Adrenal gland (tissue), 12 donors: ENCODE measurements around the gene HAUS3. TPM values are rescaled to one million over a fixed set of nuclear protein-coding genes. Genes with fewer than 3 reads are reported as not detected.
A peak's percentile ranks its signal among the peaks of the same experiment; 100 is the strongest.

Experiments used
- DNase-seq, 7 donors: peaks; one replicate each; pipeline ENCODE4 v3.0.0-alpha.2; 2019 to 2020
- H3K27ac ChIP-seq, 5 donors: fragments of 200-600 bp; sonication (generic) in 4 of 5; 1 replicate in 3 of 5; 2 replicates in 2 of 5; pipeline versions ENCODE4 v1.5.1 to v1.8.0; 2016 to 2020; ENCODE audit warnings: mild to moderate bottlenecking in 1 of 5
- H3K27me3 ChIP-seq: fragments of 200-600 bp; 2 replicates; pipeline ENCODE4 v1.8.0; 2021
- H3K36me3 ChIP-seq, 2 donors: fragments of 200-600 bp; replicated peaks in 1 of 2; 1 replicate in 1 of 2; 2 replicates in 1 of 2; pipeline versions ENCODE4 v1.5.1 to v1.8.0; 2018 to 2022
- H3K4me1 ChIP-seq, 2 donors: fragments of 200-600 bp; replicated peaks in 1 of 2; 1 replicate in 1 of 2; 2 replicates in 1 of 2; pipeline versions ENCODE4 v1.5.1 to v1.8.0; 2018 to 2021
- H3K4me3 ChIP-seq, 4 donors: fragments of 200-600 bp; sonication (generic) in 3 of 4; one replicate each; pipeline ENCODE4 v1.5.1; 2016 to 2018
- H3K9me3 ChIP-seq, 3 donors: fragments of 200-600 bp; sonication (generic) in 1 of 3; replicated peaks in 1 of 3; 1 replicate in 2 of 3; 2 replicates in 1 of 3; pipeline versions ENCODE4 v1.5.1 to v1.8.0; 2016 to 2021
- POLR2A ChIP-seq, 2 donors: fragments of 450-650 bp; IDR thresholded peaks; one replicate each; pipeline ENCODE4 v1.6.1; 2017; ENCODE audit warnings: antibody characterized with exemption in 2 of 2, mild to moderate bottlenecking in 2 of 2, moderate library complexity in 1 of 2
- WGBS, 4 donors: extraction: QIAGEN DNeasy Blood & Tissue Kit in 2 of 4; methylation state at CpG; one replicate each; pipeline versions ENCODE4 v1.1.5 to v1.1.7; 2013 to 2017; 5-methylcytosine and 5-hydroxymethylcytosine counted together
- intact Hi-C, 2 donors: fragments of 100-400 bp; cut with DNase I; formaldehyde crosslinking; loops; one replicate each; pipeline versions ENCODE4 v1.14.1 to v1.15.0; 2022 to 2023
- polyA plus RNA-seq, 3 donors: library from polyadenylated mRNA; stranded (reverse); fragments of 200-250 nt in 2 of 3; fragments of 350-450 nt in 1 of 3; fragmentation: Illumina TruSeq in 1 of 3; extraction: RNeasy Lipid Tissue Mini Kit (QIAGEN cat#74804) in 1 of 3; gene quantifications; one replicate each; pipeline ENCODE4 v1.2.3, GENCODE V29; 2013 to 2014
- total RNA-seq, 9 donors: library from RNA; depleted of rRNA in 4 of 9; stranded (reverse); fragments of >200 nt in 4 of 9; fragments of 120-200 nt in 1 of 9; fragmentation: NEBNext Ultra II Directional in 1 of 9; extraction: Animal tissue kit (Norgen Biotek cat#: 25700) in 1 of 9; gene quantifications; one replicate each; pipeline versions ENCODE4 v1.1.0 to v1.2.4, GENCODE V29; 2013 to 2023
- TF ChIP-seq, protein P1 (sequence below), 6 experiments: fragments of 450-650 bp in 4 of 6; fragments of 200-600 bp in 2 of 6; sonication (generic) in 1 of 6; IDR thresholded peaks; 1 replicate in 5 of 6; 2 replicates in 1 of 6; pipeline versions ENCODE4 v1.5.1 to v1.8.0; 2016 to 2021; ENCODE audit warnings: antibody characterized with exemption in 6 of 6, mild to moderate bottlenecking in 2 of 6, moderate library complexity in 1 of 6
- donor health status: healthy with polysubstance abuse.
- donor health status: Bipolar disorder and iron deficiency.
- donor health status: DM: yes; HTN: yes; CAD: no.
- donor health status: DM: no; HTN: no; CAD: no.
- donor health status: DM: no; HTN: no; CAD: no.
- donor health status: DM: yes; HTN: yes; CAD: no.

The HAUS3 gene
- total and polyA plus RNA-seq, 12 donors, result 8.3 to 19.1 (median 13.1) TPM

DNA sequence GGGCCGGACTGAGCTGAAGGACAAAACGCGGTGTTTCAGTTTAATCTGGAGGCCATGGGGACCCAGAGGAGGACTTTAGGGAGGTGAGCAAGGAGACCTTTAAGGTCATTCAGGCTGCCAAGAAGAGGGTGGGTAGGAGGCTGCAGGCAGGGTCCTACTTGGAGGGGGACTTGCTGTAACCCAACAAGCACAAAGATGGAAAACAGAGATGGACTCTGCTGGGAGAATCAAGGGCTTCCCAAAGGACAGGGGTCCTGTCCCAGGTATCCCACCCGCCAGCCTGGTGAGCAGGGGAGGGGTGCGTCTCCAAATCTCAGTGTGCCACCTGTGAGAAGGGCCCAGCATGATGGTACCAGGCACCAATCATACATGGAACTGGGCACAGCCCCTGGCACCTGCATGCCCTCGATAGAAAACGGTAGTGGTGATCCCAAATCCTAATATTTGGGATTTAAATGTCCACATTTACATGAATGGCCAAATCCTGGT, 3.9 kb upstream of the HAUS3 start:
- Histone ChIP-seq H3K27me3 (no peaks in the 10 kb centered on the region), H3K4me3 (no peak overlapping the region), H3K36me3 (peaks cover 0 to 35% of the 10 kb centered on the region in 2 donors), H3K27ac (peak overlapping the region in 3 of 5 donors; percentile 8 to 44 (median 38)), H3K4me1 (peaks cover 4 to 35% of the 10 kb centered on the region in 2 donors), H3K9me3 (no peaks in the 10 kb centered on the region)
- 68 to 78% (median 75%) methylated on average over 7 of the region's 7 CpGs for WGBS, 4 donors
- DNase-seq, result no peak
- no peak for TF ChIP-seq POLR2A (IDR thresholded peaks at IDR 0.05)
- TF ChIP-seq, protein P1, sequence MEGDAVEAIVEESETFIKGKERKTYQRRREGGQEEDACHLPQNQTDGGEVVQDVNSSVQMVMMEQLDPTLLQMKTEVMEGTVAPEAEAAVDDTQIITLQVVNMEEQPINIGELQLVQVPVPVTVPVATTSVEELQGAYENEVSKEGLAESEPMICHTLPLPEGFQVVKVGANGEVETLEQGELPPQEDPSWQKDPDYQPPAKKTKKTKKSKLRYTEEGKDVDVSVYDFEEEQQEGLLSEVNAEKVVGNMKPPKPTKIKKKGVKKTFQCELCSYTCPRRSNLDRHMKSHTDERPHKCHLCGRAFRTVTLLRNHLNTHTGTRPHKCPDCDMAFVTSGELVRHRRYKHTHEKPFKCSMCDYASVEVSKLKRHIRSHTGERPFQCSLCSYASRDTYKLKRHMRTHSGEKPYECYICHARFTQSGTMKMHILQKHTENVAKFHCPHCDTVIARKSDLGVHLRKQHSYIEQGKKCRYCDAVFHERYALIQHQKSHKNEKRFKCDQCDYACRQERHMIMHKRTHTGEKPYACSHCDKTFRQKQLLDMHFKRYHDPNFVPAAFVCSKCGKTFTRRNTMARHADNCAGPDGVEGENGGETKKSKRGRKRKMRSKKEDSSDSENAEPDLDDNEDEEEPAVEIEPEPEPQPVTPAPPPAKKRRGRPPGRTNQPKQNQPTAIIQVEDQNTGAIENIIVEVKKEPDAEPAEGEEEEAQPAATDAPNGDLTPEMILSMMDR (IDR thresholded peaks at IDR 0.05), result no peak
- intact Hi-C loops, result no loop called here

- peaks cover 0 to 29% of the 10 kb centered on the region in 2 donors for H3K36me3 ChIP-seq
- no peaks in the 10 kb centered on the region for H3K9me3 ChIP-seq
- peaks cover 8 to 41% of the 10 kb centered on the region in 2 donors for H3K4me1 ChIP-seq
- H3K27ac ChIP-seq, result peak overlapping the region in 3 of 5 donors; percentile 8 to 44 (median 38)
- WGBS, 4 donors, result 64 to 74% (median 65%) methylated on average over 7 of the region's 7 CpGs
- H3K4me3 ChIP-seq, result no peak overlapping the region
- TF ChIP-seq, protein P1 (IDR thresholded peaks at IDR 0.05), result no peak
- no peak for TF ChIP-seq POLR2A (IDR thresholded peaks at IDR 0.05)
- intact Hi-C loops, result no loop called here
- peak in 2 of 7 donors; percentile 2 to 8 for DNase-seq
- no peaks in the 10 kb centered on the region for H3K27me3 ChIP-seq
These were observed 3.3 kb upstream of the HAUS3 start for GRCh38 chr4:2245057-2245786.

DNA sequence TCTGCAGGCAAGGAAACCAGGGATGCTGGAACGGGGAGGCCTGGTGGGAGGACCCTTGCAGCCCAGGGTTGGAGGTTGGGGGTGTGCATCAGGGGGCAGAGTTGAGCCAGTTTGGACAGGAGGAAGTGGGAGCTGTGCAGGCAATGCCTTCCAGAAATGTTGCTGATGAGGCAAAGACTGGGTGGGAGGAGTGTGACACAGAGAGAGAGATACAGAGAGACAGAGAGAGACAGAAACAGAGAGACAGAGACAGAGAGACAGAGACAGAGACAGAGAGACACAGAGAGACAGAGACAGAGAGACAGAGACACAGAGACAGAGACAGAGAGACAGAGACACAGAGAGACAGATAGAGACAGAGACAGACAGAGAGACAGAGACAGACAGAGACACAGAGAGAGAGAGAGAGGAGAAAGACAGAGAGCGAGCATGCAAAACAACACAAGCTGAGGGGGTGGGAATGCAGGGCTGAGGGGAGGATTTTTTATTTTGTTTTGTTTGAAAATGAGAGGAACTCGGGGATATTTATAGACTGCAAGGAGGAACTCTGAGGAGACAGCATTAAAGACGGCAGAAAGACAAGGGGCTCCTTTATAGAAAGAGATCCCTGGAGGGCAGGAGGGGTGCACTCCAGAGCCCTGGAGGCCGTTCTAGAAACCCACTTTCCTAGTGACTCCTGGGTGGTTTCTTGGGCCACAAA, 1.9 kb upstream of the HAUS3 start:
- TF ChIP-seq POLR2A (IDR thresholded peaks at IDR 0.05), result no peak
- TF ChIP-seq, protein P1 (IDR thresholded peaks at IDR 0.05), result peak in 1 of 6 experiments; percentile 9
- intact Hi-C loops, result no loop called here
- H3K27me3 ChIP-seq, result no peaks in the 10 kb centered on the region
- peak overlapping the region in 3 of 5 donors; percentile 29 to 47 (median 38) for H3K27ac ChIP-seq
- no peak overlapping the region for H3K4me3 ChIP-seq
- H3K9me3 ChIP-seq, result no peaks in the 10 kb centered on the region
- H3K4me1 ChIP-seq, result peaks cover 8 to 51% of the 10 kb centered on the region in 2 donors
- peak; percentile 43 to 73 (median 52) for DNase-seq
- 46 to 58% (median 55%) methylated on average over 5 of the region's 5 CpGs for WGBS, 4 donors
- H3K36me3 ChIP-seq, result peaks cover 0 to 15% of the 10 kb centered on the region in 2 donors

GRCh38 chr4:2241003-2241402, 918 bp downstream of the HAUS3 start:
- 5 to 8% (median 6%) methylated on average over 7 of the region's 7 CpGs for WGBS, 4 donors
- Histone ChIP-seq H3K9me3 (no peaks in the 10 kb centered on the region), H3K4me3 (peak overlapping the region in 3 of 4 donors; percentile 64 to 89 (median 74)), H3K27ac (peak overlapping the region in 3 of 5 donors; percentile 81 to 85 (median 83)), H3K4me1 (peaks cover 8 to 61% of the 10 kb centered on the region in 2 donors), H3K27me3 (no peaks in the 10 kb centered on the region), H3K36me3 (peaks cover 0 to 16% of the 10 kb centered on the region in 2 donors)
- DNase-seq, result no peak
- TF ChIP-seq, protein P1 (IDR thresholded peaks at IDR 0.05), result peak in 1 of 6 experiments; percentile 7
- TF ChIP-seq POLR2A (IDR thresholded peaks at IDR 0.05), result no peak
- intact Hi-C loops, result no loop called here
